HL-60/S4 (cell line): ENCODE data around the gene C9orf50.

ENCODE experiments used
- in situ Hi-C: fragments of 300-500 bp; cut with MboI; formaldehyde crosslinking; loops from 2 replicates; pipeline ENCODE4 v1.14.3; 2022; ENCODE audit warnings: low sequenced_read_pairs

Gene C9orf50

DNA sequence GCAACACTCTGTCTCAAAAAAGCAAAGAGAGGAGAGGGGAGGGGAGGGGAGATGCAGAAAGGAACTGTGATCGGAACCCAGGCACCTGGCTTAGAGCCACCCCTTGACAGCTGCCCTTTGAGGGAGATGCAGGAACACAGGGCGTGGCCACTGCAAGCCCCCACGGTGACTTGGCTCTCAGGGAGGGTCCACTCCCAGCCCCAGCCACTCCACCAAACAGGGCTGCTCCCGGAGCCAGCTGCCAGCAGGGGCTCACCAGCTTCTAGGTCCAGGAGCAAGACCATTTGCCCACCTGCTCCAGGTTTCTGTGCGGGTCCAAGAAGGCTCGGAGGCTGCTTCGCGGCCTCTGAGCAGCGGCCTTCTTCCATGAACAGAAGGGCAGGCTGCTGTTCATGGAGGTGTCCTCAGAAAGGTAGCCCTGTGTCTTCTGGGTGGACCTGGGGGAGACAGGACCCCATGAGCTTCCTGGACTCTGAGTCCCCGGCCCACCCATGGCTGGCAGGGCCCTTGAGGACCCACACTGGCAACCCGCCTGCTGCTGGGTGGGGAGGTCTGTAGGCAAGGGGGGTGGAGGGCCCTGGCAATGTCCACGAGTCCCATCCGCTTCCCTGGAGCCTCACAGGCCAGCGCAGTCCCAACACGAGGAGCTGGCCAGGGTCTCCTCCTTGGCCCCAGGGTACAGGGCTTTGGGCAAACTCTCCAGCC, 7.9 kb downstream of the C9orf50 start:
- in situ Hi-C loops = no loop called here

DNA sequence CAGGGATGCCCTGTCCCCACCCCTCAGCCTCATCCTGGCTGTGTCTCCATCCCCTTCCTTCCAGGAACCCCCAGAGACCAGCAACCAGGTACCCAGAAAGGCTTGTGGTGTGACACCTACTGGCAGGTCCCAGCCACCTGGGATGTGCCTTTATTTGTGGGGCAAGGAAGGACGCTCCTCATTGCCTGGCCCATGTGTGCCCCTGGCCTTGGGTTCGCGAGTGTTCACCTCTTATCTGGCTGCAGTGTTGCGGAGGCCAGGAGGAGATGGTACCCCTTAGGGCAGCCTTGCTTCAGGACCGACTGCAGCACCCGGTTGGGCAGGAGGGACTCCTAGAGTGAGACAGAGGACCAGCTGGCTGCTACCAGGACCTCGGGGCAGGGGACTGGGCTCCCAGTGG, 8.8 kb downstream of the C9orf50 start:
- in situ Hi-C loops = no loop called here

GRCh38 chr9:129611307-129611800, 9.5 kb downstream of the C9orf50 start:
- in situ Hi-C loops = no loop called here

GRCh38 chr9:129610473-129611306, 10.2 kb downstream of the C9orf50 start:
- in situ Hi-C loops = no loop called here

DNA sequence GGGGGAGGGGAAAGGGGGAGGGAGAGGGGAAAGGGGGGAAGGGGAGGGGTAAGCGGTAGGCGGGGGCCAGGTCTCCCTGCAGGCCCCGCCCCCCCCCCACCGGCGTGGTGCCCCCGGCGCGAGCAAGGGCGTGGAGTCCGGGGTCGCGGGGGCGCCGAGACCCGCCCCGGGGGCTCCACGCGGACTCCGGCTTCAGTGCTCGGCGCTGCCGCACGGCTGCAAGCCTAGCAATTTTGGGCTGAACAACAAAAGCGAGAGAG, 10.8 kb downstream of the C9orf50 start:
- in situ Hi-C loops = no loop called here

GRCh38 chr9:129609486-129610212, 11.3 kb downstream of the C9orf50 start:
- in situ Hi-C loops = no loop called here

- in situ Hi-C loops = no loop called here
Measured at GRCh38 chr9:129608561-129609481, 12.1 kb downstream of the C9orf50 start.

- in situ Hi-C loops = no loop called here
Measured at GRCh38 chr9:129607027-129607387, 13.9 kb downstream of the C9orf50 start.

GRCh38 chr9:129606161-129607026, 14.5 kb downstream of the C9orf50 start:
- in situ Hi-C loops = no loop called here

DNA sequence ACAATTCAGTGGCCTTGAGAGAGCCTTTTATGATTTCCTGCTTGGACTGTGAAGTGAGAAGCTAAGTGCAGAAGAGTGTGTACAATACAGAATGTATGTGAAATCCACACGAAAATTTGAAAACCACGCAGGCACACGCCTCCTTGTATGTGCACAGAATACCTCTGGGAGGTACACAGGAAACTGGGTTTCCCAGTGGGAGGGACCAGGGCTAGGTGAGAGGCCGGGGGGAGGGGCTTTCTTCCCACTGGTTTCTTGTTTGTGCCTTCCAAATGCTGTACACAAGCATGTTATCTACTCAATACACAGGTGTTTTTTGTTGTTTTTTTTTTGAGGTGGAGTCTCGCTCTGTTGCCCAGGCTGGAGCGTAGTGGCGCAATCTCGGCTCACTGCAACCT, 16.1 kb downstream of the C9orf50 start:
- in situ Hi-C loops = no loop called here

- in situ Hi-C loops = no loop called here
Measured at GRCh38 chr9:129604056-129604765, 16.7 kb downstream of the C9orf50 start.

DNA sequence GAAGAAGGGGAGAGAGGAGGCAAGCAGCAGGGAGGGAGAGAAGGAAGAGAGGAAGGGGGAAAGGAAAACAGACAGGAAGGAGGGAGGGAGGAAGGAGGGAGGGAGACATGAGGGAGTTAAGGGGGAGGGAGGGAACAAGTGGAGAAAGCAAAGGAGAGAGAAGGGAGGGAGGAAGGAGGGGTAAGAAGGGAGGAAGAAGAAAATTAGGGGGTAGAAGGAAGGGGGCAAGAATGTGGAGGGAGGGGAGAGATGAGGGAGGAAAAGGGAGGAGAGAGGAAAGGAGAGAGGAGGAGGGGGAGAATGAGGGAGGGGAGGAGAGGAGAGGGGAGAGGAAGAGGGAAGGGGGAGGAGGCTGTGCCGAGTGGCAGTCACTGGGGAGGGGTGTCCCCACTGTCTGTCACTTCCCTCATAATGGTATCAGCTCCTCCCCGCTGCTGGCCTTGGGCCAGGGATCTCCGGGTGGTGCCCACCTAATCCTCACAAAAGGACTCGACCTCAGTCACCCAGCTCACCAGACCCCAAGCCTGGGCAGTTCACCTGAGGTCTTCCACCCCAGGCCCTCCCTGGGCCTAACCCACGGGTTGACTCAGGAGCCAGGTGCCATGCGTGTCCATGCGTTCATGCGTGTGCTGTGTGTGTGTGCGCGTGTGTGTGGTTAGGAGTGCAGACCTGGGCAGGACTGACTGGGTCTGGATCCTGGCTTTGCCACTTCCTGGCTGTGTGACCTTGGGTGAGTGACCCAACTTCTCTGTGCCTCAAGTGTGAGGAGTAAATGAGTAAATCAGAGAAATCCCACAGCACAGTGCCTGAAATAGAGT, 18.1 kb downstream of the C9orf50 start:
- in situ Hi-C loops = no loop called here

DNA sequence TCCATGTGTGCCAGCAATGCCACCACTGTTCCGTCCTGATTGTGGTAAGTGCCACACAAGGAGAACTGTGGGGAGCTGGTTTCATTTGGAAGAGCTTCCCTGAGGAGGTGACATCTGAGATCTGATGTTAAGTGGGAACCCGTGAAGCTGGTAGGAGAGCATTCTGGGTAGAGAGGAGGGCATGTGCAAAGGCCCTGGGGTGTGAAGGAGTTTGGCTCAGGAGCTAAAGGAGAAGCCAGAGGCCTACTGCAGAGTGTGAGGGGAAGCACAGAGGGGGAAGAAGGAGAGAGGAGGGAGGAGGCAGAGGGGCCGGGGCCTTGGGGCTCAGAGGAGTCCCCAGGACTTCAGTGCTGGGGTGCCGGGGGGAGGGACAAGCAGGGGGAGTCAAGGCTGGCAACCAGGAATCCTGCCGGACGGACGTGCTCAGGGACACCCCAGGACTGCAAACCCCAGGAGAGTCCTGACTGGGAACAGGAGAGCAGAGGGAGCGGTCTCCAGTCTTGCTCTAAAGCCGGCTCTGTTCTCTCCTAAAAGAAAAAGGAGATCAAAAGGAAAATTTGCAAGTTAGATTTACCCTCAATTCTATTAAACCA, 19.7 kb downstream of the C9orf50 start:
- in situ Hi-C loops = no loop called here

DNA sequence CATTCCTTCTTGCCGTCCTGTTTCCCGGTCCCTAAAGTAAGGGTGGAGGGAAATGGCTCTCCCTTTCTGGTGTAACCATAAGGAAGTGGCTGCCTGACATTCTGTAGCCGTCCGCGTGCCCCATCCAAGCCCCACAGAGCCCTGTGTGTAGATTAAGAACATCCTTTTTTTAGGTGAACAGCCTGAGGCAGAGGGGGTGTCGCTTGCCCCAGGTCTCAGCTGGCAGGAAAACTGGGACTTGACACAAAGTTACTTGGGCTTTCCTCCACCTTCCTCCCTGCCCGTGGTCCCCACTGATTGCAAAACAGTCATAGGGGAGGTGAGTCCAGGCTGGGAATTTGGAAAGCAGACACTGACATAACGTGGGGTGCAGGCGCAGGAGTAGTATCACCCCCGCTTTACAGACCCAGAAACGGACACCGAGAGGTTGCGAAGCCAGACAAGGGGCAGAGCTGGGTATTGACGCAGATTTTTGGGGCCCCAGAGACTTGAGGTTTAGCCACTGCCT, 22.8 kb downstream of the C9orf50 start:
- in situ Hi-C loops = no loop called here

- in situ Hi-C loops = no loop called here
Measured at GRCh38 chr9:129597355-129598088, 23.4 kb downstream of the C9orf50 start.

GRCh38 chr9:129596541-129597331, 24.2 kb downstream of the C9orf50 start:
- in situ Hi-C loops = no loop called here
